Neural progenitor cell (in vitro differentiated cells): ENCODE results near the gene SRBD1. TPM values are rescaled to one million over a fixed set of nuclear protein-coding genes. Genes with fewer than 3 reads are reported as not detected.
A peak's percentile ranks its signal among the peaks of the same experiment; 100 is the strongest.

Source experiments
- DNase-seq: peaks from one replicate; pipeline ENCODE4 v3.0.0-alpha.2; 2016; ENCODE audit warnings: low spot score
- H2AFZ ChIP-seq: fragments of 200-600 bp; sonication (generic); replicated peaks from 2 replicates; pipeline ENCODE4 v1.6.1; 2016; ENCODE audit warnings: antibody characterized with exemption
- H3F3A ChIP-seq: fragments of 200-600 bp; sonication (generic); 2 replicates; pipeline ENCODE4 v1.6.1; 2016; ENCODE audit warnings: antibody characterized with exemption, low read depth
- H3K27ac ChIP-seq: fragments of 200-600 bp; sonication (generic); 2 replicates; pipeline ENCODE4 v1.5.1; 2016; ENCODE audit warnings: mild to moderate bottlenecking
- H3K27me3 ChIP-seq: fragments of 200-600 bp; sonication (generic); 2 replicates; pipeline ENCODE4 v1.6.1; 2016; ENCODE audit warnings: mild to moderate bottlenecking, moderate library complexity
- H3K36me3 ChIP-seq: fragments of 200-600 bp; sonication (generic); 2 replicates; pipeline ENCODE4 v1.5.1; 2016
- H3K4me1 ChIP-seq: fragments of 200-600 bp; sonication (generic); 2 replicates; pipeline ENCODE4 v1.6.1; 2016; ENCODE audit warnings: mixed run types
- H3K4me2 ChIP-seq: fragments of 200-600 bp; sonication (generic); 2 replicates; pipeline ENCODE4 v1.6.1; 2016
- H3K4me3 ChIP-seq: fragments of 200-600 bp; sonication (generic); 2 replicates; pipeline ENCODE4 v1.5.1; 2016
- H3K79me2 ChIP-seq: fragments of 200-600 bp; sonication (generic); 2 replicates; pipeline ENCODE4 v1.6.1; 2016; ENCODE audit warnings: low read depth
- H3K9ac ChIP-seq: fragments of 200-600 bp; sonication (generic); 2 replicates; pipeline ENCODE4 v1.6.1; 2016
- H3K9me3 ChIP-seq: fragments of 200-600 bp; sonication (generic); 2 replicates; pipeline ENCODE4 v1.5.1; 2016; ENCODE audit warnings: low read depth
- H4K20me1 ChIP-seq: fragments of 200-600 bp; sonication (generic); 2 replicates; pipeline ENCODE4 v1.6.1; 2016; ENCODE audit warnings: low read depth
- H3K27ac Mint-ChIP-seq: 3 replicates; pipeline ENCODE4 v1.8.0; 2021; ENCODE audit warnings: mixed read lengths
- H3K27me3 Mint-ChIP-seq: 2 replicates; pipeline ENCODE4 v1.8.0; 2022; ENCODE audit warnings: low read depth, mild to moderate bottlenecking, inconsistent platforms, moderate library complexity, mixed read lengths; ENCODE audit not compliant: insufficient read depth
- H3K36me3 Mint-ChIP-seq: 3 replicates; pipeline ENCODE4 v1.8.0; 2021; ENCODE audit warnings: mixed read lengths
- H3K4me1 Mint-ChIP-seq: 3 replicates; pipeline ENCODE4 v1.8.0; 2021; ENCODE audit warnings: mixed read lengths
- H3K4me3 Mint-ChIP-seq: 3 replicates; pipeline ENCODE4 v1.8.0; 2021; ENCODE audit warnings: mild to moderate bottlenecking, moderate library complexity, mixed read lengths
- H3K9me3 Mint-ChIP-seq: 3 replicates; pipeline ENCODE4 v1.8.0; 2020; ENCODE audit warnings: mixed read lengths
- CTCF ChIP-seq: fragments of 200-600 bp; sonication (generic); IDR thresholded peaks from 2 replicates; pipeline ENCODE4 v1.5.1; 2017; ENCODE audit warnings: antibody characterized with exemption, mild to moderate bottlenecking
- EZH2 ChIP-seq: fragments of 200-600 bp; sonication (generic); IDR thresholded peaks from 2 replicates; pipeline ENCODE4 v1.6.1; 2017; ENCODE audit warnings: antibody characterized with exemption, mild to moderate bottlenecking, moderate library complexity
- EZH2phosphoT487 ChIP-seq: fragments of 200-600 bp; sonication (generic); IDR thresholded peaks from 2 replicates; pipeline ENCODE4 v1.6.1; 2017; ENCODE audit warnings: antibody characterized with exemption
- total RNA-seq: library from RNA; depleted of rRNA; stranded (reverse); fragments of >200 nt; gene quantifications from 2 replicates; pipeline ENCODE4 v1.2.3, GENCODE V29; 2015; ENCODE audit warnings: low replicate concordance

The SRBD1 gene
- total RNA-seq, 1 donor from 2014 or later, result 37.2 TPM

DNA sequence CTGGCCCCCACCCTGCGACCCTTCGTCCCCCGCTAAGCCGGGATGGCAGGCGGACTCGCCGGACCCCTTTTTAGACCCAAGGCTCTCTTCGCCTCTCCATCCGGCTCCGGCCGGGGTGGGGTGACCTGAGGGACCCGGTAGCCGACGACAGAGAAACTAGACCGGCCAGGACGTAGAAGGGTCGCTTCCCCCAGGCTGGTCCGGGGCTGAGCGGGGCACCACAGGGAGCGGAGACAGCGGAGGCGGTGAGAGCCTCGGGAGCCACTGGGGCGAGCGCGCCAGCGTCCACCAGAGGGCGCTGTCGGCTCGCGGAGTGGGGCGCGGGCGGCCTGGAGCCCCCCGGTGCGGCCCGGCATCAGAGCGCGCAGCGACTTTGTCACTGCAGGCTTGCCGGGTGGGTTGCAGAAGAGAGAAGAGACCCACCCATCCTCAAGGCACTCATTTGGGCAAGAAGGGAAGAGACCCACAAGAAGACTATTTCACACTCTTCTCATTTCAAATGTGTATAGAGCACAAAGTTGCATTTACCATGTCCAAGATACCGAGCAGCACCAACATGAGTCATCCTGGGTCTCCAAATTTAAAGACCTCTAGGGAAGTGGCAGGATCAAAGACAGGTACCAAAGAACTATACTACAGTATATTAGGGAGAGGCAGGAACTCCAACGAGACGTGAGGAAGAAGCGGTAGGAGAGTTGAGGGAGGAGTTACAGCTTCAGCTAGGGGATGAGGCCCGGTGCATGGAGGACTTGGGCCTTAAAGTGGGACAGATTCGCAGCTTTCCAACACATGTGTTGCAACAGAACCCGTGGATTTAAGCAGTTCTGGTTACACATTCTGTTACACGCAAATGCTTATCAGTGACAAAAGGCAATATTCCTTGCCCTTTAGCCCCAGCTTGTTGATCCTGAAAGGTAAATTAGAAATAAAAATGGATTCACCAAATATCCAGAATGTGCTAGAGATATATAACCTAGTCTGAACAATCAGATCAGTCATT is 32.8 kb upstream of the SRBD1 start:
- H3K4me3 Mint-ChIP-seq, result peak overlapping the region; percentile 56

GRCh38 chr2:45643095-45643494 is 32.0 kb upstream of the SRBD1 start:
- H3K9me3 ChIP-seq, result no peaks in the 10 kb centered on the region
- no peaks in the 10 kb centered on the region for H3K79me2 ChIP-seq
- peak overlapping the region; percentile 65 for H2AFZ ChIP-seq
- peak; percentile 32 for DNase-seq
- no peak overlapping the region for H3K27ac ChIP-seq
- H3K27me3 Mint-ChIP-seq, result peaks cover 14% of the 10 kb centered on the region
- no peaks in the 10 kb centered on the region for H3K9me3 Mint-ChIP-seq
- H3K4me1 Mint-ChIP-seq, result peaks cover 14% of the 10 kb centered on the region
- no peaks in the 10 kb centered on the region for H3K4me1 ChIP-seq
- peak overlapping the region; percentile 83 for H3K4me2 ChIP-seq
- H3K27me3 ChIP-seq, result peaks cover 66% of the 10 kb centered on the region
- H3F3A ChIP-seq, result no peaks in the 10 kb centered on the region
- H3K9ac ChIP-seq, result no peak overlapping the region
- H3K4me3 ChIP-seq, result peak overlapping the region; percentile 52
- H3K36me3 Mint-ChIP-seq, result no peaks in the 10 kb centered on the region
- peak overlapping the region; percentile 56 for H3K4me3 Mint-ChIP-seq
- no peak for TF ChIP-seq CTCF
- no peak for TF ChIP-seq EZH2phosphoT487
- TF ChIP-seq EZH2, result no peak
- H3K36me3 ChIP-seq, result no peaks in the 10 kb centered on the region
- H4K20me1 ChIP-seq, result no peaks in the 10 kb centered on the region
- H3K27ac Mint-ChIP-seq, result no peak overlapping the region

More for the DNA sequence above, 32.8 kb upstream of the SRBD1 start:
- no peak overlapping the region for H3K27ac Mint-ChIP-seq
- DNase-seq, result peak; percentile 88
- Histone ChIP-seq H2AFZ (peak overlapping the region; percentile 65), H3F3A (no peaks in the 10 kb centered on the region), H3K9me3 (no peaks in the 10 kb centered on the region), H3K4me1 (no peaks in the 10 kb centered on the region), H3K79me2 (no peaks in the 10 kb centered on the region), H3K27me3 (peaks cover 74% of the 10 kb centered on the region), H4K20me1 (no peaks in the 10 kb centered on the region), H3K27ac (no peak overlapping the region), H3K9ac (no peak overlapping the region), H3K4me2 (peak overlapping the region; percentile 83), H3K36me3 (no peaks in the 10 kb centered on the region), H3K4me3 (peak overlapping the region; percentile 52)
- H3K27me3 Mint-ChIP-seq, result peaks cover 17% of the 10 kb centered on the region
- no peaks in the 10 kb centered on the region for H3K9me3 Mint-ChIP-seq
- peaks cover 14% of the 10 kb centered on the region for H3K4me1 Mint-ChIP-seq
- H3K36me3 Mint-ChIP-seq, result no peaks in the 10 kb centered on the region
- TF ChIP-seq CTCF, result peak; percentile 97
- peak; percentile 53 for TF ChIP-seq EZH2
- peak; percentile 41 for TF ChIP-seq EZH2phosphoT487

DNA sequence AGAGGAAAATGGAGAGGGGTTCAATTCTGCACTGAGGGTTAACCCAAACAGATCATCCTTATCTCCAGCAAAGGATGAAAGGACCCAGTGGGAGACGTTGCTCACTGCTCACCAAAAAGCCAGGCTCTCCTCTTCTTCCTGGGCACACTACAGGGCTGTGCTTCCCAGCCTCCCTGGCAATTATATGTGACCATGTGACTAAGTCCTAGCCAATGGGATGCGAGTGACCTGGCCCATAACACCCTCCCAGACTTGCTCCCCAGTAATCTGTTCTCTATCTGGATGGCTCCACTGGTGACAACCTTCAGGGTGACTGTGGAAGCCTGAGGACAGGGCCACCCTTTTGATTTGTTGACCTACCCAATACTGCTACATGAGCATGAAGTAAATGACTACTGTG is 29.5 kb upstream of the SRBD1 start:
- H3K4me3 Mint-ChIP-seq, result no peak overlapping the region
- no peaks in the 10 kb centered on the region for H3K36me3 ChIP-seq
- no peaks in the 10 kb centered on the region for H3K9me3 Mint-ChIP-seq
- no peaks in the 10 kb centered on the region for H3K36me3 Mint-ChIP-seq
- H3K27ac ChIP-seq, result no peak overlapping the region
- no peak overlapping the region for H3K27ac Mint-ChIP-seq
- no peak for DNase-seq
- peaks cover 10% of the 10 kb centered on the region for H3K27me3 Mint-ChIP-seq
- H3K9me3 ChIP-seq, result no peaks in the 10 kb centered on the region
- H3K4me1 Mint-ChIP-seq, result peaks cover 8% of the 10 kb centered on the region
- H3K4me2 ChIP-seq, result no peak overlapping the region
- no peak overlapping the region for H3K9ac ChIP-seq
- H2AFZ ChIP-seq, result no peak overlapping the region
- H3K79me2 ChIP-seq, result no peaks in the 10 kb centered on the region
- H3K4me1 ChIP-seq, result no peaks in the 10 kb centered on the region
- H4K20me1 ChIP-seq, result no peaks in the 10 kb centered on the region
- peaks cover 41% of the 10 kb centered on the region for H3K27me3 ChIP-seq
- no peak for TF ChIP-seq EZH2
- TF ChIP-seq CTCF, result no peak
- TF ChIP-seq EZH2phosphoT487, result no peak
- H3K4me3 ChIP-seq, result no peak overlapping the region
- H3F3A ChIP-seq, result no peaks in the 10 kb centered on the region
